SK-N-SH treated with all-trans-retinoic acid at 6 μM for 48 hours (cell line): ENCODE data around the gene CDK14.

Experiments used
- ATAC-seq: fragments of 200-7000 bp; cut with Tn5 transposase; 3 replicates; pipeline ENCODE4 v1.9.1; 2020; ENCODE audit warnings: mild to moderate bottlenecking, moderate library complexity
- ARNTL ChIP-seq: fragments of 450-650 bp; formaldehyde crosslinking; IDR thresholded peaks from 2 replicates; pipeline ENCODE4 v1.5.0; 2020; ENCODE audit warnings: low read depth, mild to moderate bottlenecking, moderate library complexity, borderline replicate concordance
- BACH2 ChIP-seq: fragments of 250-450 bp; sonication (Bioruptor Pico); IDR thresholded peaks from 2 replicates; pipeline ENCODE4 v1.9.0; 2021; ENCODE audit warnings: mild to moderate bottlenecking, borderline replicate concordance
- CSDC2 ChIP-seq: fragments of 250-450 bp; sonication (Bioruptor Pico); IDR thresholded peaks from 2 replicates; pipeline ENCODE4 v1.5.0; 2020; ENCODE audit warnings: mild to moderate bottlenecking, moderate library complexity
- CSRNP3 ChIP-seq: fragments of 250-450 bp; sonication (Bioruptor Pico); IDR thresholded peaks from 2 replicates; pipeline ENCODE4 v1.5.1; 2021; ENCODE audit warnings: mild to moderate bottlenecking, moderate library complexity
- ESRRG ChIP-seq: fragments of 250-450 bp; sonication (Bioruptor Pico); IDR thresholded peaks from 2 replicates; pipeline ENCODE4 v1.6.1; 2021; ENCODE audit warnings: mild to moderate bottlenecking
- GLIS3 ChIP-seq: fragments of 250-450 bp; sonication (Bioruptor Pico); IDR thresholded peaks from 2 replicates; pipeline ENCODE4 v1.5.0; 2020; ENCODE audit warnings: mild to moderate bottlenecking, moderate library complexity
- ISL1 ChIP-seq: fragments of 250-450 bp; sonication (Bioruptor Pico); IDR thresholded peaks from 2 replicates; pipeline ENCODE4 v2.1.2; 2022; ENCODE audit warnings: mild to moderate bottlenecking, moderate library complexity
- OSR1 ChIP-seq: fragments of 250-450 bp; sonication (Bioruptor Pico); IDR thresholded peaks from 2 replicates; pipeline ENCODE4 v1.8.0; 2022; ENCODE audit warnings: moderate library complexity, mild to moderate bottlenecking, inconsistent platforms
- PATZ1 ChIP-seq: fragments of 250-450 bp; sonication (Bioruptor Pico); IDR thresholded peaks from 2 replicates; pipeline ENCODE4 v1.8.0; 2020; ENCODE audit warnings: mild to moderate bottlenecking, moderate library complexity, borderline replicate concordance
- POU6F1 ChIP-seq: fragments of 250-450 bp; sonication (Bioruptor Pico); IDR thresholded peaks from 2 replicates; pipeline ENCODE4 v1.8.0; 2021; ENCODE audit warnings: low read depth, mild to moderate bottlenecking, moderate library complexity, borderline replicate concordance
- PPARA ChIP-seq: fragments of 250-450 bp; sonication (Bioruptor Pico); IDR thresholded peaks from 2 replicates; pipeline ENCODE4 v1.5.0; 2020; ENCODE audit warnings: mild to moderate bottlenecking, borderline replicate concordance
- RARB ChIP-seq: fragments of 250-450 bp; sonication (Bioruptor Pico); IDR thresholded peaks from 2 replicates; pipeline ENCODE4 v1.8.0; 2021; ENCODE audit warnings: mild to moderate bottlenecking, moderate library complexity
- SNAI2 ChIP-seq: fragments of 250-450 bp; sonication (Bioruptor Pico); IDR thresholded peaks from 2 replicates; pipeline ENCODE4 v1.5.0; 2020; ENCODE audit warnings: mild to moderate bottlenecking, moderate library complexity
- TCF4 ChIP-seq: fragments of 250-450 bp; sonication (Bioruptor Pico); IDR thresholded peaks from 2 replicates; pipeline ENCODE4 v1.8.0; 2021; ENCODE audit warnings: mild to moderate bottlenecking, moderate library complexity, borderline replicate concordance
- TOX ChIP-seq: fragments of 250-450 bp; sonication (Bioruptor Pico); IDR thresholded peaks from 2 replicates; pipeline ENCODE4 v1.8.0; 2021; ENCODE audit warnings: mild to moderate bottlenecking, moderate library complexity, borderline replicate concordance
- TSHZ2 ChIP-seq: fragments of 250-450 bp; sonication (Bioruptor Pico); IDR thresholded peaks from 2 replicates; pipeline ENCODE4 v1.5.0; 2020; ENCODE audit warnings: mild to moderate bottlenecking, moderate library complexity
- ZC3H10 ChIP-seq: fragments of 250-450 bp; sonication (Bioruptor Pico); IDR thresholded peaks from 2 replicates; pipeline ENCODE4 v1.5.1; 2021; ENCODE audit warnings: mild to moderate bottlenecking, moderate library complexity
- ZFP30 ChIP-seq: fragments of 450-650 bp; formaldehyde crosslinking; IDR thresholded peaks from 2 replicates; pipeline ENCODE4 v1.5.0; 2022; ENCODE audit warnings: mild to moderate bottlenecking, moderate library complexity
- ZNF565 ChIP-seq: fragments of 450-650 bp; formaldehyde crosslinking; conservative IDR thresholded peaks from 2 replicates; pipeline ENCODE4 v1.5.0; 2020; ENCODE audit warnings: low read depth, mild to moderate bottlenecking, moderate library complexity
- ZNF8 ChIP-seq: fragments of 450-650 bp; formaldehyde crosslinking; IDR thresholded peaks from 2 replicates; pipeline ENCODE4 v1.5.0; 2020; ENCODE audit warnings: mild to moderate bottlenecking, moderate library complexity

The CDK14 gene

GRCh38 chr7:90961037-90961725, 365.1 kb downstream of the CDK14 start:
- TF ChIP-seq RARB (CRISPR knock-in tag), result no peak
- no peak for TF ChIP-seq GLIS3 (CRISPR knock-in tag)
- no peak for TF ChIP-seq ZC3H10 (CRISPR knock-in tag)
- TF ChIP-seq ARNTL, result no peak
- no peak for TF ChIP-seq BACH2 (CRISPR knock-in tag)
- TF ChIP-seq TOX (CRISPR knock-in tag), result no peak
- TF ChIP-seq ISL1 (CRISPR knock-in tag), result no peak
- no peak for TF ChIP-seq OSR1 (CRISPR knock-in tag)
- TF ChIP-seq TCF4 (CRISPR knock-in tag), result no peak
- no peak for TF ChIP-seq CSDC2 (CRISPR knock-in tag)
- no peak for TF ChIP-seq PATZ1 (CRISPR knock-in tag)
- TF ChIP-seq SNAI2 (CRISPR knock-in tag), result no peak
- no peak for TF ChIP-seq PPARA (CRISPR knock-in tag)
- TF ChIP-seq CSRNP3 (CRISPR knock-in tag), result no peak
- no peak for TF ChIP-seq ESRRG (CRISPR knock-in tag)
- ATAC-seq, result no peak

GRCh38 chr7:90965211-90965610, 369.1 kb downstream of the CDK14 start:
- TF ChIP-seq ZNF8 (CRISPR knock-in tag) (no peak), ARNTL (no peak), SNAI2 (CRISPR knock-in tag) (no peak), TSHZ2 (CRISPR knock-in tag) (no peak), OSR1 (CRISPR knock-in tag) (no peak)
- ATAC-seq, result no peak

GRCh38 chr7:90966346-90966745, 370.2 kb downstream of the CDK14 start:
- ATAC-seq, result no peak

GRCh38 chr7:90968871-90969270, 372.8 kb downstream of the CDK14 start:
- no peak for ATAC-seq
- TF ChIP-seq POU6F1 (CRISPR knock-in tag) (no peak), PATZ1 (CRISPR knock-in tag) (no peak), CSRNP3 (CRISPR knock-in tag) (no peak), ZNF565 (CRISPR knock-in tag) (no peak), ZFP30 (CRISPR knock-in tag) (no peak), TOX (CRISPR knock-in tag) (no peak), TCF4 (CRISPR knock-in tag) (no peak), CSDC2 (CRISPR knock-in tag) (no peak), ESRRG (CRISPR knock-in tag) (no peak)

More at GRCh38 chr7:90966346-90966745, 370.2 kb downstream of the CDK14 start:
- TF ChIP-seq TCF4 (CRISPR knock-in tag) (no peak), GLIS3 (CRISPR knock-in tag) (no peak), SNAI2 (CRISPR knock-in tag) (no peak), ESRRG (CRISPR knock-in tag) (no peak)
- TF ChIP-seq, all 23 proteins: peak for 0
